ENCODE measurements around the gene RBBP5.

- TF ChIP-seq CTCF (IDR thresholded peaks at IDR 0.05) (no peak), POLR2A (IDR thresholded peaks at IDR 0.05) (no peak)
These were observed 48.9 kb downstream of the RBBP5 start for GRCh38 chr1:205072881-205073280.

Measured in prostate gland (tissue), 2 donors.